Midbrain (tissue), 1 donor: Measurements from ENCODE around the gene ACTN3.
"Not testable (repeated sequence)": the region's sequence is repeated elsewhere in the genome, so short reads cannot be mapped to it uniquely, and the experiment has no call there.

ENCODE experiments used
- DNase-seq: peaks from one replicate; lab custom pipeline; 2025; lab: John Stamatoyannopoulos, UW

The ACTN3 gene

DNA sequence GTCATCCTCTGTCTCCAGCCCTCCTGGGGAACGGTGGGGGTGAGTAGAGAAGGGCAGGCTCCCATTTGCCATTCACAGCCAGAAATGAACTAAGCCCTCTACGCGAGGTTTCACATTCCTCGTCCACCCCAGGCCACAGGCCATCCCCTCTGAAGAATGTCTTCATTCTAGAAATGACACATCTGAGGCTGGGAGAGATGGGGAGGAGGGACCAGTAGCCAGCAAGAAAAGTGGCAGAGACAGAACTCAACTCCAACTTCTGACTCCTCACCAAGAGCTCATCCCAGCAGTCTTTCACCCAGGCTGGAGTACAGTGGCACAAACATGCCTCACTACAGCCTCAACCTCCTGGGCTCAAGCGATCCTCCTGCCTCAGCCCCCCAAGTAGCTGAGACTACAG lies 18.3 kb downstream of the ACTN3 start:
- no peak for DNase-seq

DNA sequence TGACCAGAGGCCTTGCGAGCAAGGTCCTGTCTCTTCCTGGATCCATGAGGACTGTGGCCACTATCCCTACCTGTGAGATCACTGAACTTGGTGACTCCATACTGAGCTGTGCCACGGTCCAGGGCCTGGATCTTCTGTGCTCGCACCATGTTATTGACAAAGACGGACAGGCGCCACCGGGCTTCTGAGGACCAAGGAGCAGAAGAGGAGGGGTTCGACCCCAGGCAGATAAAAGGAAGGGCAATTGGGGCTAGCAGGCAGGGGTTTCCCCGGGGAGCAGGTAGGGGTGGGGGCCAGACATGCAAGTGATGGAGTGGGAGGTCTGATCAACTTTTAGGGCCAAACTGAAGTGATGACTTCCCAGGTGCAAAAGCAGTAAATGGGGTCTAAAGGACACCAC lies 19.5 kb downstream of the ACTN3 start:
- DNase-seq, result no peak

- no peak for DNase-seq
These were observed 21.1 kb downstream of the ACTN3 start for GRCh38 chr11:66567787-66568123.

- peak; percentile 96 for DNase-seq
These were observed 21.6 kb downstream of the ACTN3 start, which contains the start of gene CTSF for GRCh38 chr11:66568124-66568916. Gene CTSF, minus strand, starts transcription at chr11:66568606. Its CDS starts 120 bp downstream, at chr11:66568486.

- DNase-seq, result no peak
These were observed 22.4 kb downstream of the ACTN3 start for GRCh38 chr11:66569076-66569475.

DNA sequence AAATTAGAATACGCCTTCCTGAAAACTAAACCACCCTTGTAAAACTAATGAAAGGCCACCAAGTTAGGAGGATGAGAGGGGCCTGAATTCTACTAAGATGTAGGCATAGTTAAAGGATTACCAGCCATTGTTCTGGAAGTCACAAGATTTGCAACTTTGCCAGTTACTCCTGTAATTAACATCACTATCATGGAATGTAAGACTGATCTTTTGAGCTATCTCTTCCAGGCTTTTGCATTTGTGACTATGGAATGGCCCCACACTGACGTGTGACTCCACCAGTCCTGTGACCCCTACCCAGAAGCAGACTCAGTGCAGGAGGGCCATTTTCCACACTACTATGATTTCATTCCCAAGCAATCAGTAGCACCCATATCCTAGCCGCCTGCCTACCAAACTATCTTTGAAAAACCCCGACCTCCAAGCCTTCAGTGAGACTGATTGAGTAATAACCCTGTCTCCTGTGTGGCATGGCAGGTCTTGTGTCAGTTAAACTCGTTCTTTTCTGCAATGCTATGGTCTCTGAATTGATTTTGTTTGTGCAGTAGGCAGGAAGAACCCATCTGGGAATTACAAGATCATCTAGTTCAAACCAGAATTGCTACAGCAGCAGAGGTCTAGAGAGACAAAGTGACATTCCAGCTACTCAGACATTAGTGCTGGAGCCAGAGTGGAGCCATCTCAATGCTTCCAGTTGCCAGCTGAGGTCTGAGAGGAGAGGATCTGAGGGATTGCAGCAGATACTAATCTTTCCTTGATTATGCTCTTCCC lies 23.6 kb downstream of the ACTN3 start:
- no peak for DNase-seq

GRCh38 chr11:66570850-66571180 lies 24.1 kb downstream of the ACTN3 start:
- no peak for DNase-seq

GRCh38 chr11:66579017-66579606 lies 32.4 kb downstream of the ACTN3 start:
- peak; percentile 55 for DNase-seq

GRCh38 chr11:66580803-66581202 lies 34.1 kb downstream of the ACTN3 start:
- DNase-seq, result no peak

- DNase-seq, result no peak
These were observed 34.6 kb downstream of the ACTN3 start for GRCh38 chr11:66581261-66581660.

GRCh38 chr11:66582565-66583147 lies 36.0 kb downstream of the ACTN3 start:
- not testable (repeated sequence) for DNase-seq

DNA sequence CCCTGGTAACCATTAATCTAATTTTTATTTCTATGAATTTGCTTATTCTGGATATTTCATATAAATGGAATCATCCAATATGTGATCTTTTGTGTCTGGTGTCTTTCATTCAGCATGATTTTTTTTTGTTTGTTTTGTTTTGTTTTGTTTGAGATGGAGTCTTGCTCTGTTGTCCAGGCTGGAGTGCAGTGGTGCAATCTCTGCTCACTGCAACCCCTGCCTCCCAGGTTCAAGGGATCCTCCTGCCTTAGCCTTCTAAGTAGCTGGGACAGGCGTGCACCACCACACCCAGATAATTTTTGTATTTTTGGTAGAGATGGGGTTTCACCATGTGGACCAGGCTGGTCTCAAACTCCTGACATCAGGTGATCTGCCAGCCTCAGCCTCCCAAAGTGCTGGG lies 38.7 kb downstream of the ACTN3 start:
- not testable (repeated sequence) for DNase-seq

DNA sequence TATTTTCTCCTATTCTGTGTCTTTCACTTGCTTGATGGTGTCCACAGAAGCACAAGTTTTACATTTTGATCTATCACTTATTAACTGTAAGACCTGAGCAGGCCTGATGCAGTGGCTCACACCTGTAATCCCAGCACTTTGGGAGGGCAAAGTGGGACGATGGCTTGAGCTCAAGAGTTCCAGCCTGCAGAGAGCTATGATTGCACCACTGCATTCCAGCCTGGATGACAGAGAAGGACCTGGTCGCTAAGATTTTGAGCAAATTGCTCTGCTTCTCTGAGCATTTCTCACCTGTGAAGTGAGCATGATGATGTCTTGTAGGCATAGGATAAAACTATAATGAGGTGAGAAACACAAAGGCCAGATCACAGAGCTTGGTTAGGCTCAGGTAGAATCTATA lies 39.4 kb downstream of the ACTN3 start:
- DNase-seq, result no peak

DNA sequence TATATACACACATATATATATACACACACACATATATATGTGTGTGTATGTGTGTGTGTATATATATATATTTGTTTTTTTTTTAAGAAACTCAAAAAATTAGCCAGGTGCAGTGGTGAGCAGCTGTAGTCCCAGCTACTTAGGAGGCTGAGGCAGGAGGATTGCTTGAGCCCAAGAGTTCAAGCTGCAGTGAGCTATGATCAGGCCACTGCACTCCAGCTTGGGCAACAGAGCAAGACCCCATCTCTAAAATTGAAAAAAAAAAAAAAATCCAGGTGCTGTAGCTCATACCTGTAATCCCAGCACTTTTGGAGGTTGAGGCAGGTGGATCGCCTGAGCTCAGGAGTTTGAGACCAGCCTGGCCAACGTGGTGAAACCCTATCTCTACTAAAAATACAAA lies 42.6 kb downstream of the ACTN3 start:
- DNase-seq, result not testable (repeated sequence)

GRCh38 chr11:66589996-66590675 lies 43.4 kb downstream of the ACTN3 start:
- DNase-seq, result no peak

DNA sequence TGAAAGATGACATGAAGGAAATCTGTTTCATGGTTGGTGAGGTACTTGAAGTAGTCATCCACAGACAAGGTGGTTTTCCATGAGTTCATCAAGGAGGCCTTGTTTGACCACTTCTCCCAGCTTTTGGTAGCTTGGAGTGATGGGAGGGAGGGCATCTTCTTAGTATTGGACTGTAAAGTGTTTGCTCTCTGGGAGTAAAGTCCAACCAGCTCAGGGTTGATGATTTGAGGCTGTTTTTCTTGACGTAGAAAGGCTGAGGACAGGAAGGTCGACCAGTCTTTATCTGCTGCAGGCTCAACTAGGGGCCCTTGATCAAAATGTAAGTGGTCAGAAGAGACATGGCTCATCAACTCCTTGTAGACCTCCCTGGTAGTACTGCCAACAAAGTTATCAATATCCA lies 44.5 kb downstream of the ACTN3 start:
- no peak for DNase-seq

DNA sequence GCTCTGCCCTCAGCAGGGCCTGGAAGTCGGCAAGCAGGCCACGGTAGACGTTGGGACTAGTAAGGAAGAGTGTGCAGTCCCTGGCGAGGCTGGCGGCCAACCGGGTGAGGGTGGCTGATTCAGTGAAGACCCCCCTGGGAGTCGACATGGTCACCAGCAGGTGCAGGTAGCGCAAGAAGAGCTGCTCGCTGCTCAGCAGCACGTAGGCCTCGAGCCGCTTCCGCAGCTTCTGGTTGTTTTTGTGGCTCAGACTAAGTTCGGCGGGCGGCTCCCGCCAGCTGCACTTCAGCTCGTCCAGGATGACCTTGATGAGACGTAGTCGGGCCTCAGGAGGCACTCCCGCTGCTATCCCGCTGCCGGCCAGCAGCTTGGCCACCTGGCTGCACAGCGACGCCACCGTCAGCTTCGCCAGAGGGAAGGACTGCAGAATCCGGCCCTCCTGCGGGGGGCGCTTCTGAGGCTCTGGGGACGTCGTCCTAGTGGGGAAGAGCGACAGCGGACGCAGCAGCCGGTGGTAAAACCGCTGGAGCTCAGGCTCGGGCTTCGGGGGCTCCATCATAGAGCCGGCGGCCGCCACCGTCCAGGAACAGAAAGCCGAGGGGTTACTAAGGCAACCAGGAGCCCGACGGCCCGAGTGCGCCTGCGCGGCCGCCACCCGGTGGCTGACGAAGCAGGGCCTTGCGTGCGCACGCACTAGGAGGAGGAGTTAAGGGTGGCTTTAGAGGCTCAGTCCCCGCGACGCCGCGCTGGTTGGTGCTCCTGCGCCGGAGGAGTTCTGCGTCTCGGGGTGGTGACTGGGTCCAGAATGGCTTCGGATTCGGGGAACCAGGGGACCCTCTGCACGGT lies 46.0 kb downstream of the ACTN3 start, which contains the start of the genes CCDC87 and CCS:
CCDC87 (minus strand) TSS at position 607 of the 846 bp plus-strand sequence; CDS start at position 559, 48 bp downstream.
CCS (plus strand) TSS at position 729 of the 846 bp plus-strand sequence; CDS start at position 806, 77 bp downstream.
- DNase-seq, result peak; percentile 96

- DNase-seq, result no peak
These were observed 46.6 kb downstream of the ACTN3 start for GRCh38 chr11:66593303-66593635.

DNA sequence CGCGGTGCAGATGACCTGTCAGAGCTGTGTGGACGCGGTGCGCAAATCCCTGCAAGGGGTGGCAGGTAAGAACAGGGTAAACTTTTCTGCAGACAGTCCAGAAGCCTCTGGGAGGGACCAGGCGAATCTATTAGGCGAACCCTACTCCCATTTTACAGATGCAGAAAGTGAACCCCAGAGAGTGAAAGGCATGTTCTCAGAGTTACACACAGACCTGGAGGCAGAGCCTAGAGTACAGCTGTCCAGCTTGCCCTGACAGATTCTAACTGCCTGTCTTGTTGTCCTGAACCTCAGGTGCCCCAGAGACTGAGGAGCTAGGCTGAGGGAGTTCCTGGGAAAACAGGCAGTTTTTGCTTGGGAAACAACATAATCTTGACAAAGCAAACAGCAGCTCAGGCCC lies 46.9 kb downstream of the ACTN3 start:
- DNase-seq, result no peak

DNA sequence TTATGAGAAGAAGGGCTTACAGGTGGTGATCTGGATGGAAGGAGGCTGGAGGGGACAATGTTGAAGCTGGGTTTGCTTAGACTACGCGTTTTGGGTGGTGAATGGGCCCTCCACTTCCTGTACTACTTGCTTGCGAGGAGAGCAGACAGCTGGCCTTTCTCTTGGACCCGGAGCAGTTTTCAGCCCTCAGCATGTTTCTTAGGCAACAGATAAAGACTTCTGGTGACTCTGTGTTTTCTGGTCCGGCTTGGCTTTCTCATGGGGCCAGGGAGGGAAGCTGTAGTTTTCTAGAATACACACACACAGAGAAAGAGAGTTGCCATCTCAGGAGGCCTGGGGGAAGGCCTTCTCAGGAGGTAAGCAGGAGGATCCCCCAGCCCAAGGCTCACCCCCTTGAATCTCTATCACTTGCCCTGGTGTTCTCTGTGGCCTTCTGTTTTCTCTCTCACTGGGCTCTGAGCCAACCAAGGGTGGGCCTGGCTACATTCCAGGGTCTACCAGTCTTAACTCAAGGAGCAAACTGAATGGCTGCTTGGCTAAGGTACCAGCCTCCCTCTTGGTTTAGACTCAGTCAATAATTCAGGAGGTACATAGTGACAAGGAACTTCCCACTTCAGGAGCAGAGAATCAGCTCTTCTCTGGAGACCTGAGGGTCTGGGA lies 48.7 kb downstream of the ACTN3 start:
- DNase-seq, result peak; percentile 42
